Vagina (tissue), 2 donors: Measurements from ENCODE around the gene E2F7.

ENCODE experiments used
- CTCF ChIP-seq, 3 experiments: fragments of 450-650 bp in 2 of 3; fragments of 200-600 bp in 1 of 3; sonication (generic) in 1 of 3; IDR thresholded peaks; one replicate each; pipeline ENCODE4 v1.5.1; 2017 to 2019; ENCODE audit warnings: antibody characterized with exemption in 3 of 3, mild to moderate bottlenecking in 2 of 3, moderate library complexity in 2 of 3
- POLR2A ChIP-seq, 2 donors: fragments of 450-650 bp; IDR thresholded peaks; one replicate each; pipeline ENCODE4 v1.6.1; 2017; ENCODE audit warnings: antibody characterized with exemption in 2 of 2, mild to moderate bottlenecking in 2 of 2, moderate library complexity in 2 of 2

GRCh38 chr12:77042833-77043232, 22.5 kb downstream of the E2F7 start:
- TF ChIP-seq CTCF (IDR thresholded peaks at IDR 0.05): no peak
- no peak for TF ChIP-seq POLR2A (IDR thresholded peaks at IDR 0.05)
